Ishikawa (cell line): ENCODE measurements around the gene SPATA9.

Experiments
- CEBPB ChIP-seq: IDR thresholded peaks from 2 replicates; pipeline ENCODE4 v1.6.1; 2012
- EP300 ChIP-seq: IDR thresholded peaks from 2 replicates; pipeline ENCODE4 v1.6.1; 2012; ENCODE audit warnings: borderline replicate concordance
- FOXM1 ChIP-seq: IDR thresholded peaks from 2 replicates; pipeline ENCODE4 v1.6.1; 2012; ENCODE audit warnings: low read depth, borderline replicate concordance
- RAD21 ChIP-seq: IDR thresholded peaks from 2 replicates; pipeline ENCODE4 v1.6.1; 2012; ENCODE audit warnings: low read depth
- TAF1 ChIP-seq: IDR thresholded peaks from 2 replicates; pipeline ENCODE4 v1.6.1; 2012; ENCODE audit warnings: low read depth, mild to moderate bottlenecking
- TCF12 ChIP-seq: IDR thresholded peaks from 2 replicates; pipeline ENCODE4 v1.6.1; 2012; ENCODE audit warnings: low read depth
- TEAD4 ChIP-seq: IDR thresholded peaks from 2 replicates; pipeline ENCODE4 v1.6.1; 2012
- ZBTB7A ChIP-seq: IDR thresholded peaks from 2 replicates; pipeline ENCODE4 v1.6.1; 2012; ENCODE audit warnings: low read depth
- TF ChIP-seq, protein P1 (sequence below): IDR thresholded peaks from 2 replicates; pipeline ENCODE4 v1.6.1; 2012; ENCODE audit warnings: low read depth, mild to moderate bottlenecking
- TF ChIP-seq, protein P2 (sequence below): IDR thresholded peaks from 2 replicates; pipeline ENCODE4 v1.6.1; 2012

DNA sequence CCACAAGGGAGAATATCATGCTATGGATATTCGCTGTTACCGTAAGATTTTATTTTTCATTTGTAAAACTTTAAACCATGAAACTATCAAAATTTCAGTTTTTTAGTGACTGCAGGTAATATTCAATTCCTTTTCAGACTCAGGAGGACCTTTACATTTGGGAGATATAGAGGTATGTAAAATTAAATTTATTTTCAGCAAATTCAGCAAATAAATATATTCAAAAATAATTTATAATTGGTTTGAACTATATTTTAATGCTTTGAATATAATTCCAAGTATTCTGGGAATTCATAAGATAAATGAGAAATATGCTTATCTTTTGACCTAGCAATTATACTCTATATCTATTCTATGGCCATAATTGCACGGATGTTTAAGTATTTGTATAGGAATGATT is 28.6 kb downstream of the SPATA9 start:
- TF ChIP-seq FOXM1, result no peak
- TF ChIP-seq, protein P1, sequence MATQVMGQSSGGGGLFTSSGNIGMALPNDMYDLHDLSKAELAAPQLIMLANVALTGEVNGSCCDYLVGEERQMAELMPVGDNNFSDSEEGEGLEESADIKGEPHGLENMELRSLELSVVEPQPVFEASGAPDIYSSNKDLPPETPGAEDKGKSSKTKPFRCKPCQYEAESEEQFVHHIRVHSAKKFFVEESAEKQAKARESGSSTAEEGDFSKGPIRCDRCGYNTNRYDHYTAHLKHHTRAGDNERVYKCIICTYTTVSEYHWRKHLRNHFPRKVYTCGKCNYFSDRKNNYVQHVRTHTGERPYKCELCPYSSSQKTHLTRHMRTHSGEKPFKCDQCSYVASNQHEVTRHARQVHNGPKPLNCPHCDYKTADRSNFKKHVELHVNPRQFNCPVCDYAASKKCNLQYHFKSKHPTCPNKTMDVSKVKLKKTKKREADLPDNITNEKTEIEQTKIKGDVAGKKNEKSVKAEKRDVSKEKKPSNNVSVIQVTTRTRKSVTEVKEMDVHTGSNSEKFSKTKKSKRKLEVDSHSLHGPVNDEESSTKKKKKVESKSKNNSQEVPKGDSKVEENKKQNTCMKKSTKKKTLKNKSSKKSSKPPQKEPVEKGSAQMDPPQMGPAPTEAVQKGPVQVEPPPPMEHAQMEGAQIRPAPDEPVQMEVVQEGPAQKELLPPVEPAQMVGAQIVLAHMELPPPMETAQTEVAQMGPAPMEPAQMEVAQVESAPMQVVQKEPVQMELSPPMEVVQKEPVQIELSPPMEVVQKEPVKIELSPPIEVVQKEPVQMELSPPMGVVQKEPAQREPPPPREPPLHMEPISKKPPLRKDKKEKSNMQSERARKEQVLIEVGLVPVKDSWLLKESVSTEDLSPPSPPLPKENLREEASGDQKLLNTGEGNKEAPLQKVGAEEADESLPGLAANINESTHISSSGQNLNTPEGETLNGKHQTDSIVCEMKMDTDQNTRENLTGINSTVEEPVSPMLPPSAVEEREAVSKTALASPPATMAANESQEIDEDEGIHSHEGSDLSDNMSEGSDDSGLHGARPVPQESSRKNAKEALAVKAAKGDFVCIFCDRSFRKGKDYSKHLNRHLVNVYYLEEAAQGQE, result no peak
- no peak for TF ChIP-seq EP300
- TF ChIP-seq TEAD4, result no peak
- no peak for TF ChIP-seq CEBPB
- no peak for TF ChIP-seq TAF1
- TF ChIP-seq, protein P2, sequence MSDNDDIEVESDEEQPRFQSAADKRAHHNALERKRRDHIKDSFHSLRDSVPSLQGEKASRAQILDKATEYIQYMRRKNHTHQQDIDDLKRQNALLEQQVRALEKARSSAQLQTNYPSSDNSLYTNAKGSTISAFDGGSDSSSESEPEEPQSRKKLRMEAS, result no peak
- TF ChIP-seq TCF12, result no peak
- no peak for TF ChIP-seq RAD21
- no peak for TF ChIP-seq ZBTB7A
